Measurements from ENCODE around the gene AMOTL1.

GRCh38 chr11:94834911-94835593, 66.9 kb downstream of the AMOTL1 start:
- TF ChIP-seq CTCF (IDR thresholded peaks at IDR 0.05) (no peak), POLR2A (IDR thresholded peaks at IDR 0.05) (no peak)
